Measurements from ENCODE around the gene RGS17. TPM values are rescaled to one million over a fixed set of nuclear protein-coding genes. Genes with fewer than 3 reads are reported as not detected.

The RGS17 gene
- polyA plus RNA-seq, 1 donor = 3.6 TPM

Other genes with a start within 250 kb of the RGS17 start
- gene FBXO5, start 148.2 kb downstream of the RGS17 start, polyA plus RNA-seq (ENCODE audit: insufficient read length) = 41.3 TPM
- gene MTRF1L, start 128.6 kb downstream of the RGS17 start, polyA plus RNA-seq (ENCODE audit: insufficient read length) = 23.4 TPM

Measured in left kidney (tissue), 1 donor.